ENCODE measurements around the gene VAPB.

Gene VAPB

GRCh38 chr20:58446960-58447265 is 57.9 kb downstream of the VAPB start:
- ATAC-seq, result peak; percentile 42
- TF ChIP-seq PATZ1 (CRISPR knock-in tag; IDR thresholded peaks at IDR 0.05; ENCODE audit: borderline replicate concordance), result no peak
- TF ChIP-seq CSDC2 (CRISPR knock-in tag; IDR thresholded peaks at IDR 0.05), result no peak
- TF ChIP-seq ISL1 (CRISPR knock-in tag; IDR thresholded peaks at IDR 0.05), result no peak
- TF ChIP-seq CSRNP3 (CRISPR knock-in tag; IDR thresholded peaks at IDR 0.05), result no peak
- TF ChIP-seq OSR1 (CRISPR knock-in tag; IDR thresholded peaks at IDR 0.05), result no peak
- TF ChIP-seq PPARA (CRISPR knock-in tag; IDR thresholded peaks at IDR 0.05; ENCODE audit: borderline replicate concordance), result no peak
- TF ChIP-seq CREB5 (CRISPR knock-in tag; IDR thresholded peaks at IDR 0.05; ENCODE audit: low read depth), result no peak
- no peak for TF ChIP-seq ESRRG (CRISPR knock-in tag; IDR thresholded peaks at IDR 0.05)
- no peak for TF ChIP-seq GLIS3 (CRISPR knock-in tag; IDR thresholded peaks at IDR 0.05)
- no peak for TF ChIP-seq ZFP30 (CRISPR knock-in tag; IDR thresholded peaks at IDR 0.05)
- TF ChIP-seq RARB (CRISPR knock-in tag; IDR thresholded peaks at IDR 0.05), result no peak
- TF ChIP-seq POU6F1 (CRISPR knock-in tag; IDR thresholded peaks at IDR 0.05; ENCODE audit: borderline replicate concordance, low read depth), result no peak
- no peak for TF ChIP-seq ZNF70 (CRISPR knock-in tag; IDR thresholded peaks at IDR 0.05)
- TF ChIP-seq TOX (CRISPR knock-in tag; IDR thresholded peaks at IDR 0.05; ENCODE audit: borderline replicate concordance), result no peak
- TF ChIP-seq BACH2 (CRISPR knock-in tag; IDR thresholded peaks at IDR 0.05; ENCODE audit: borderline replicate concordance), result no peak
- TF ChIP-seq TCF4 (CRISPR knock-in tag; IDR thresholded peaks at IDR 0.05; ENCODE audit: borderline replicate concordance), result no peak
- no peak for TF ChIP-seq TSHZ2 (CRISPR knock-in tag; IDR thresholded peaks at IDR 0.05)
- TF ChIP-seq ZNF565 (CRISPR knock-in tag; conservative IDR thresholded peaks at IDR 0.05; ENCODE audit: low read depth), result no peak
- no peak for TF ChIP-seq ZFP3 (CRISPR knock-in tag; IDR thresholded peaks at IDR 0.05)
- TF ChIP-seq ZC3H10 (CRISPR knock-in tag; IDR thresholded peaks at IDR 0.05), result no peak

- peak; percentile 85 for ATAC-seq
- TF ChIP-seq ARNTL (CRISPR knock-in tag; IDR thresholded peaks at IDR 0.05; ENCODE audit: borderline replicate concordance, low read depth), result no peak
- TF ChIP-seq PATZ1 (CRISPR knock-in tag; IDR thresholded peaks at IDR 0.05; ENCODE audit: borderline replicate concordance), result no peak
- TF ChIP-seq ZNF565 (CRISPR knock-in tag; conservative IDR thresholded peaks at IDR 0.05; ENCODE audit: low read depth), result no peak
Measured at GRCh38 chr20:58447511-58448391, 58.7 kb downstream of the VAPB start.
